Inferior parietal cortex (tissue), 1 donor: ENCODE results near the gene CEP41.

Source experiments
- DNase-seq: peaks from one replicate; pipeline ENCODE4 v3.0.0-alpha.2; 2016; ENCODE audit errors: extremely low spot score

Gene CEP41

DNA sequence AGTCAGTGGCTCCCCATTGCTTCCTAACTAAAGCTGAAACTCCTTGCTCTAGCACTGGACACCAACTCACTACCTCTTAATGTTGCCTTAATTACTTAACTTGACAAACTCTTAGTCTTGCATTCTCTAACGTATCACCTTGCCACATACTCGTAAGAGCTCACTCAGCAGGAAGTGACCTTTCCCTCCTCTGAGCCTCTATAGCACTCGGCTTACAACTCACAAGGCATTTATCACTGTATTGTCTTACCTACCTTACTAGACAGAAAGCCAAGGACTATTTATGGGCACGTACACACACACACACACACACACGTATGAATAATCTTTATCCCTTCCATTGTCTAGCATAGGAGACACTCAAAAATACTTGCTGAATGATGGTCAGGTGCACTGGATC is 21.2 kb downstream of the CEP41 start:
- DNase-seq, result no peak

DNA sequence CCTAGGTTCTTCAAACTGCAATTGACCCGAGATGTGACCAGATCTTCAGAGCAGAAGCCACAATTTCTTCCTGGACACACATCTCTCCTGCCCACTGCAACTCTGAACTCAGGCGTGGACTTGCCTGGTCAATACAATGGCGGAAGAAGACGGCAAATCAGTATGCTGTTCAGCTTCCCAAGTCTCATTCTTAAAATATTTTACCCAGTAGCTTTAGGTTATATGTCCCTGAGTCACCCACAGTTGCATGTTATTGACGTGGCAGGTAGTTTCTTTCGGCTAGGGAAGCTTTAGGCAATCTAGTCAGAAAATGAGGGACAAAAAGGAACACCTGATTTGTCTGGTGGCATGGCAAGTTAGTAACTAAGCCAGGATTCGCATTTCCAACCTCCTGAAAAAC is 22.5 kb downstream of the CEP41 start:
- DNase-seq, result no peak

DNA sequence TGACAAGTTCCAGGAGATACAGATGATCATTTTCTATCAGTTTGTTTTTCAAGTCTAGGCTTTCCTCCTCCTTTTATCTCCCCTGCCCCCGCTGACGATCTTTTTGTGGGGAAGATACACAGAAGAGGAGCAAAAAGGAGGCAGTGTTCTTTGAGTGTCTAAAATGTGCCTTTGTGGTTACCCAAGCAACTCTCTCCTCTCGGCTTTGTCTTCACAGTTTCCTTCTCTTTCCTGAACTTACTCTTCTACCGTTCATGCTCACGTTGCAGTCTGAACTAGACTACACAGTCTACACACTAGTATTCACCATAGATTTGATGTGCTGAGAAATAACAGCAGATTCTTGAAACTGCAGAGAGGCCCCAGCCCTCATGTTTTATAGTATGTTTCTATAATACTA is 23.6 kb downstream of the CEP41 start:
- DNase-seq, result peak; percentile 50

- no peak for DNase-seq
These were observed 25.8 kb downstream of the CEP41 start for GRCh38 chr7:130415006-130415405.

GRCh38 chr7:130413201-130413600 is 27.6 kb downstream of the CEP41 start:
- DNase-seq, result no peak

- peak; percentile 19 for DNase-seq
These were observed 29.8 kb downstream of the CEP41 start for GRCh38 chr7:130410868-130411541.

GRCh38 chr7:130409712-130410072 is 31.1 kb downstream of the CEP41 start:
- no peak for DNase-seq

DNA sequence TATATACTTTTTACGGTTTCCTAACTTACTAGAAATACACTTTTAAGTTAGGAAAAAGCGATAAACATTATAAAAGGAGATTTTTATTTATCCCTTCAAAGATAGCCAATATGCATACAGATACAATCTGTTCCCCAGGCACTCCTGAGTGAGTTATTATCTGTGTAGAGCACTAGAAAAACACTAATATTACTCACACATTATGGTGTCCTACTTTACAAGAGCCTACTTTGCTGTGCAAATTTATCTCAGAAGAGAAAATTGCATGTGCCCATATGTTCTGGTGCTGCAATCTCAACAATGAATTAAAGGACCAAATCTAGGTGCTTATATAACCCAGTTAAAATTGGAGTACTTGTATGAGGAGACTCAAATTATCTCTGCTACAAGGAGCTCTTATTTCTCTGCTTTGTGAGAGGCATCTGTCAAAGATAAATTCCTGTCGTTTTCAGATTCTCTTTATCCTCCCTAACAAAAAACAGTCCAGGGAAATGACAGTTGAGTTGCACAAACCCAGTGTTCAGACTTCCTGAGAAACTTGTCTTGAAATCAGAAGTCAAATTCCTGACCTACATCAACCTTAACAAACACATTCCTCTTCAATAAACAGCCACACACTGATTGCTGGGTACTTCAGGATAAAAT is 31.6 kb downstream of the CEP41 start:
- DNase-seq, result peak; percentile 50

DNA sequence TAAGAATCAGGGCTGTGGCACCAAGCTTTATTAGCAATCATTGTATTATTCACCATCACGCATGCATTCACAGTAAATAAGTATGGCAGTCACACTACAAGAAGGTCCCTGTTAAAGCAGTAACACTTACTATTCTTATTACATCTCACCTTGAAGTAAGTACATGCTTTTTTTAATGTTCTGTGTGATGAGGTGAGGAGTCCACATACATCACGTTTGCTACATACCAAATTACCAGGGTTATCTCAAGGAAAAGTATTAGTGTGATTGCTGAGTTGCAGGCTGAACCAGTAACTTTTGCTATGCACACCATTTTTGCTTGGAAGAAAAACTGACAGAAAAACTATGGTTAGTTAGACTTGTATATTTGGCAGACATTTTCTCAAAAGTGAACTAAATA is 35.8 kb downstream of the CEP41 start:
- no peak for DNase-seq

DNA sequence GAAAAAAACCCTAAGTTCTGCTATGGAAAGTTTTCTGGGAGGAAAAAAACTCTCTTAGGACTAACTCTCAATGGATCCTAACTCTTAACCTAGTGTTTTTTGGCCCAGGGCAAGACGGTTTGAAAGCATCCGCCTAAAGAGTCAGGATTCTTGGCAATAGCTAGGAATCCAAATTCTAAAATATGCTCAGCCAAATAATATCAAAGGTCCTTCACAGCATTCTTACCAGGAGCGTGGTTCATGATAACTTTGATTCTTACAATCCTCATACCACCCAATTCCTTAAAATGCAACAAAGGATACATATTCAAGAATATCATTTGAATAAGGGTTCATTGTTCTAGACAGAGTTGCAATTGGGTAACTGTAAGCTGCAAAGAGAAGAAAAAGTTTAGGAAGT is 39.2 kb downstream of the CEP41 start:
- no peak for DNase-seq

DNA sequence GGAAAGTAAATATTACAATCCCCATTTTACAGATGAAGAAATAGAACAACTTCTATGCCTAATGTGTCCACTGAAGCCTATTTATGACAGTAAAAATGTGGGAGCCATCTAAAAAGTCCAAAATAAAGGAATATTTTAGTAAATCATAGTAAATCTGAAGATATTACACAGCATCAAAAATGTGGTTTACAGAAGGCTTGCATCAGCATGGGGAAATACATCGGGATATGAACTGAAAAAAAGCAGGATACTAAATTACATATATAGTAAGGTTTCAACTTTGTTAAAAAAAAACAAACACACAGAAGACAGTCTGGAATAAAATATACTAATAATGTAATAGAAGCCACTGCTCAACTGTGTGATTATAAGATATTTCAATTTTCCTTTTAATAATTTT is 39.7 kb downstream of the CEP41 start:
- no peak for DNase-seq

- no peak for DNase-seq
These were observed 40.7 kb downstream of the CEP41 start for GRCh38 chr7:130400120-130400572.

DNA sequence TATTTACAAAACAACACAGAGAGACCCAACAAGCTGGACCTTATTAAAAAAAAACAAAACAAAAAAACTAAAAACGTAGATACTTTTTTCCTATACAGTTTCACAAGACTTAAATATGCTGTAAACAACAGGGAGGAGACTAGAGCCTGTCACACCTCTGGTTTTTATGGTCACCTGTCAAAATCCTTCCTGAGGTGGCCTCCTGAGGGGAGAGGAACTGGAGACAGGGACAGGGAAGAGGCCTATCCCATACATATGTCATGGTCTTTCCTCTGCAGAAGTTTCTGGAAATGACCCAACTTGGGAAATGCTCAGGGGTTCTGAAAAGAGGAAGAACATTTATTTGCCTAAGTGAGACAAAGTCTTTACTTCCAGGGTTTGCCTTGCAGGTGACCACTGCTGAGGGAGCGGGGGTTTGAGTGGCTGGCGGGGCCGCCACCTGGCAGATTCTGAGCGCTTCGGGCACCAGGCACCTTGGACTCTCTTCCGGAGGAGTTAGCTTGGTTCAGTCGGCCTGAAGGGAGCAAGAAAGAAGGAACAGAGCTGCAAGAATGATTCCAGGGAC is 42.2 kb downstream of the CEP41 start:
- DNase-seq, result no peak

- no peak for DNase-seq
These were observed 43.1 kb downstream of the CEP41 start for GRCh38 chr7:130397758-130398073.

DNA sequence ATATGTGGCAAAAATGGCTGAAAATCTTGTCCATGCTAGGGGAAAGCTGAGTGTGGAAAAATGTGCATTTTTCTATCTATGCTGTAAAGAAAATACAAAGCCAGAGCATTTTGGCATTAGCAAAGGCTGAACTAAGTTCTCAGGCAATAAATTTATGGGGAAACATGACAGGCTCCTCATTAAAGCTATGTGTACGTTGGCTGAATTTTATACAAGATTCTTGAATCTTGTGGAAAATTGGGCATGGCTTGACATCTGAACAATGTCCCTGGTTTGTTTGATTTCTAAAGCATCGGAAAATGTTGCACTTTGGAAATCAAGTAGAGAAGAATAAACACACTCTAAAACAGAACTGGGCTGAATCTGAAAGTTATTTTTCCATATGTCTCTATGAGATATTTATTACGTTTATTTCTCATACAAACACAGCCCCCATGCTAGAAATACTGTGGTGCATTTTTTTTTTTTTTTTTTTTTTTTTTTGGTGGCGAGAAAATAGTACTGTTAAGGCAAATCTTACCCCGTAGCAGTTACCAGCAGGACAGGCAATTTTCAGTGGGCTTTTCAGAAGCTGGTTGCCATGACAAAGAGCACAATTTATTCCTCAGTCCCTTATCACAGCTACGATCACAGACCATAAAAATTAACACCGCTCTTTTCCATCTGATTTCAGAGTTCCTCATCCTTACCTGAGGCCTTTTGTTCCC is 43.6 kb downstream of the CEP41 start:
- no peak for DNase-seq

GRCh38 chr7:130396109-130396508 is 44.7 kb downstream of the CEP41 start:
- no peak for DNase-seq

GRCh38 chr7:130395421-130395820 is 45.4 kb downstream of the CEP41 start:
- DNase-seq, result no peak

DNA sequence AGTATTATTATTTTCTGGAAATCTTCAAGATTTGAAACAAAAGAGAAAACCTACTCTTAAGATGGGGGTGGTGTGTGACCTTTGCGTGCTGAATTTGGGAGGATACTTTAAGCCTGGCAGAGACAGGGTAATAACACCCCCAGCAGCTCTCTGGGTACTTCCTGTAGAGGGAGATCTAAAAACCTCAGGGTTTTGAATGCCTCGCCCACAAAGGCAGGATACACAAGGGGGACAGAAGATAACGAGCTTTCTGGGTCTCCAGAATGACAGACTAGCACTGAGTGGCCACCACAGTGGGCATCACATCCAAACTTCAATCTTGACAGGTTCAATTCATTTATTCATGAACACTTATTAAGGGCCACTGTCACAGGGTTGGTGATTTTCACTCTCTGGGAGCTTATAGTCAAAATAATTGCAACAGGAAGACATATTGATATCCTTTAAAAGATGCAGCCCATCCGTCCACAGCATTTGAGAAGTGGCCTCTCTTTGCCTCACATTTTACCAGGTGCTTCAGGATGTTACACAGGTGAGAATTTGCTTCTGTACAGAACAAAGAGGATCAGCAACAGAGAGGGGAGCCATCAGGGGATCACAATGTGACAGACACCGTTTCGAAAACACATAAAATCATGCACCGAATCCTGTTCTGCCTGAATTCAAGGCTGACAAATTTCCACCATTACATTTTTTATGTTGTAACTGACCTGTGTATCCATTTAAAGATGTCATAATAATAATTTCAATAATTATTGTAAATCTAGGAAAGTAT is 46.2 kb downstream of the CEP41 start:
- DNase-seq, result no peak

DNA sequence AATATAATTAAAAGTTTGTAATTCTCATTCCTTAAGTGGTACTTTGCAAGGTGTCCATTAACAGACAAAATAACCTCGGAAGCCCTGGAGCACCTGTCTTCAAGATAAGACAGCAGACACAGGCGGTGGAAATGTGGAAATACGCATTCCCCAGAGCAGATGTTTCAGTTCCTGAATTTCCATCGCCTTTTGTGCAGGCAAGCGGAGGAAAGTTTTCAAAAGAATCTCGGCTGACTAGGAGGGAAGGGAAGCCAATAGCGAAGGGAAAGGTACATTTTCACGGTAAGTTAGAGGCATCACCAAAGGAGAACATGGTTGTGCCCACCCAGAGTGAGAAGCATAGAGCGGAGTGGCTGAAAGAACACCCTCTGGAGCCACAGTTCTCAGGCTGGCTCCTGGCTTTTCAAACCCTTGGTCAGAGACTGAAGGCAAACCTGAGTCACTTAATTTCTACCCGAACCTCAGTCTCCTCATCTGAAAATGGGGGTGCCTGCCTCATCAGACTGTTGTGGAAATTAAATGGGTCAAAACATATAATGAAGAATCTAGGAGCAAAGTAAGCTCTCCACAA is 46.9 kb downstream of the CEP41 start:
- no peak for DNase-seq

DNA sequence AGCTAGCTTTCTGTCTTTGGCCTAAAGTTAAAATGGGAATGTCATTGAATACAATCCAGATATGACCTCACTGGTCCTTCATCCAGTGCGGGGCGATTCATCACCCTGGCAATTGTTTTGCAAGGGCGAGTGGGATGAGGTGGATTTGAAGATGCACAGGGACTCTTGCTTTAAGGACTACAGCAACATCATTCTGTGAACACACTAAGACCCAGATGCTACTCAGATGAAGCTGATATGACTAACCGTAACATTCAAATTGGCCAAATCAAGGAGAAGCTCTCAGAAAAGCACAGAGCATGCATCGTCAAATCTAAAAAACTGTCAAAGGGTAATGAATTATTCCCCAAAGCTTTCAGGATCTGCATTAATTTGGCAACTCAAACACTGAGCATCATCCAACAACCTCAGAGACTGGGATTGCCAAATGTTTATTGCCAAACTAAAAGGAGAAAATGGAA is 47.7 kb downstream of the CEP41 start:
- no peak for DNase-seq

- no peak for DNase-seq
These were observed 50.3 kb downstream of the CEP41 start for GRCh38 chr7:130390486-130390885.

DNA sequence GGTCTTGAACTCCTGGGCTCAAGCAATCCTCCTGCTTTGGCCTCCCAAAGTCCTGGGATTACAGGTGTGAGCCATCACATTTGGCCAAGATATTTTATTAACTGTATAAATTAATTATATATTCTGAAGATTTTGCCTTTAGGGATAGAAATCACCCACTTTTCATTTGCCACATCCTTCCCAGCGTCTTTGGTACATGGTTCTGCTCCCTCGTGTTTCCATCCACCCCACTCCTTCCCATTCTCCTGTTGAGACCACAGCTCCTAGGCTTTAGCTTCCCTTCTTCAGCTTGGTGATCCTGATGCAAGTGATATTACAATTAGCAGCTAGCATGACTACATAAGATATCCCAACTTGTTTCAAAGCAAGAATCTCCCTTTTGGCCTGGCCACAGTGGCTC is 52.1 kb downstream of the CEP41 start:
- DNase-seq, result no peak
